Measurements from ENCODE around the gene CAPZB.

Gene CAPZB

GRCh38 chr1:19418503-19418971, 66.8 kb downstream of the CAPZB start:
- no peaks in the 10 kb centered on the region for H3K9me3 ChIP-seq (replicated peaks; ENCODE audit: insufficient read depth, low read length)
- H3K27me3 ChIP-seq (replicated peaks; ENCODE audit: insufficient read depth, low read length) = no peaks in the 10 kb centered on the region
- H3K4me1 ChIP-seq (ENCODE audit: low read length) = no peaks in the 10 kb centered on the region
- no peaks in the 10 kb centered on the region for H3F3A ChIP-seq (ENCODE audit: insufficient read depth, low read length)
- H3K36me3 ChIP-seq (replicated peaks; ENCODE audit: insufficient read depth, low read length) = no peaks in the 10 kb centered on the region; the same call in 1 of the 2 replicates
- H3K9ac ChIP-seq (ENCODE audit: low read length) = no peak overlapping the region
- no peak overlapping the region for H3K4me3 ChIP-seq (ENCODE audit: low read length)
- no peak overlapping the region for H2AFZ ChIP-seq (ENCODE audit: low read length)
- DNase-seq = no peak
- peaks cover 83% of the 10 kb centered on the region for H3K79me2 ChIP-seq (ENCODE audit: low read length)
- H4K20me1 ChIP-seq (ENCODE audit: insufficient read depth, low read length) = no peaks in the 10 kb centered on the region
- TF ChIP-seq, protein P1, sequence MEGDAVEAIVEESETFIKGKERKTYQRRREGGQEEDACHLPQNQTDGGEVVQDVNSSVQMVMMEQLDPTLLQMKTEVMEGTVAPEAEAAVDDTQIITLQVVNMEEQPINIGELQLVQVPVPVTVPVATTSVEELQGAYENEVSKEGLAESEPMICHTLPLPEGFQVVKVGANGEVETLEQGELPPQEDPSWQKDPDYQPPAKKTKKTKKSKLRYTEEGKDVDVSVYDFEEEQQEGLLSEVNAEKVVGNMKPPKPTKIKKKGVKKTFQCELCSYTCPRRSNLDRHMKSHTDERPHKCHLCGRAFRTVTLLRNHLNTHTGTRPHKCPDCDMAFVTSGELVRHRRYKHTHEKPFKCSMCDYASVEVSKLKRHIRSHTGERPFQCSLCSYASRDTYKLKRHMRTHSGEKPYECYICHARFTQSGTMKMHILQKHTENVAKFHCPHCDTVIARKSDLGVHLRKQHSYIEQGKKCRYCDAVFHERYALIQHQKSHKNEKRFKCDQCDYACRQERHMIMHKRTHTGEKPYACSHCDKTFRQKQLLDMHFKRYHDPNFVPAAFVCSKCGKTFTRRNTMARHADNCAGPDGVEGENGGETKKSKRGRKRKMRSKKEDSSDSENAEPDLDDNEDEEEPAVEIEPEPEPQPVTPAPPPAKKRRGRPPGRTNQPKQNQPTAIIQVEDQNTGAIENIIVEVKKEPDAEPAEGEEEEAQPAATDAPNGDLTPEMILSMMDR (IDR thresholded peaks at IDR 0.05; ENCODE audit: low read length) = no peak
- TF ChIP-seq EZH2 (optimal IDR thresholded peaks at IDR 0.05; ENCODE audit: low read depth, low read length) (no peak), EZH2phosphoT487 (IDR thresholded peaks at IDR 0.05; ENCODE audit: low read length) (no peak)
- H3K27ac ChIP-seq (ENCODE audit: low read length) = no peak overlapping the region
- H3K4me2 ChIP-seq (ENCODE audit: low read depth, low read length) = no peak overlapping the region
- H3K9me2 ChIP-seq (replicated peaks; ENCODE audit: insufficient read depth, low read length) = no peaks in the 10 kb centered on the region

DNA sequence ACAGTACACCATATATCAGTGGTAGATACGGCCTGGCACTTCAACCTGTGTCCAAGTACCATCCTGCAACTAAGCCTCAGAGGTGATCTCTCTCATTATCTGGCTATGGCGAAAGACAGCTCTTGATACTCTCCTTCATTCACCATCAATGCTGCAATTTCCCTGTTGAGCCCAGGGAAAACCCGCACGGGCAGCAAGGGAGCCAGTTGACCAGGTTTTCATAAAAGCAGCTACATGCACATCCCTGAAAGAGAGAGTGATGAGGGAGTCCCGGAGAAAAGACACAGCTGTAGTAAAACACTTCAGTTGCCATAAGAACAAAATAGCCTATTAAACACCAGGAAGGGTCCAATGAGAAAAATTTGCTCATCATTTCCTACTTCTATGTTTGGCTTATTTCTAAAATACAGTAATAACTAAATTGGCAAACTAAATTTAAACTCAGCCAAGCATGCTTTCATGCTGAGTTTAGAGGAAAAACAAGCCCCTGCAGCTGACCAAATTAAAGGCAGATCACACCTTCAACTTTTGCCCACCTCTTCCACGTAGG, 68.3 kb downstream of the CAPZB start:
- DNase-seq = no peak
- H3K36me3 ChIP-seq (replicated peaks; ENCODE audit: insufficient read depth, low read length) = no peaks in the 10 kb centered on the region; the same call in 1 of the 2 replicates

DNA sequence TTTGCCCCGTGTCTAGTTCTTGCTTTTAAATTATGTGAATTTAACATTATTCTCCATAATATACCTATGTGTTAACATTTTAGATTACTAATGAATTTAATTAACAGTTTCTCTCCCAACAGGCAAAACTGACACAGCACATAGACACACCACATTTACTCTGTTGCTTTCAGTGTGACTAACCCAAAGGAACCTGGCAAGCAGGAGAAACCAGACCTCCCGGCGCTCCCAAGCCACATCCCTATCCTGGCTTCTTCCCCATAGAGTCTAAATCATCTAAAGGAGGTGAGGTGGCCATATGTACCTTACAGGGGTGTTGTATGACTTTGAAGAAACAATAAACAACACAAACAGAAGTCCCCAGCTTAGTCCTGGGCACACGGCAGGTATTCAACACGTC, 69.2 kb downstream of the CAPZB start:
- no peaks in the 10 kb centered on the region for H4K20me1 ChIP-seq (ENCODE audit: insufficient read depth, low read length)
- no peak for DNase-seq
- no peak overlapping the region for H3K27ac ChIP-seq (ENCODE audit: low read length)
- H3K27me3 ChIP-seq (replicated peaks; ENCODE audit: insufficient read depth, low read length) = no peaks in the 10 kb centered on the region
- H3K4me2 ChIP-seq (ENCODE audit: low read depth, low read length) = no peak overlapping the region
- no peaks in the 10 kb centered on the region for H3F3A ChIP-seq (ENCODE audit: insufficient read depth, low read length)
- no peak overlapping the region for H2AFZ ChIP-seq (ENCODE audit: low read length)
- H3K9ac ChIP-seq (ENCODE audit: low read length) = no peak overlapping the region
- no peaks in the 10 kb centered on the region for H3K4me1 ChIP-seq (ENCODE audit: low read length)
- no peaks in the 10 kb centered on the region for H3K9me2 ChIP-seq (replicated peaks; ENCODE audit: insufficient read depth, low read length)
- peaks cover 83% of the 10 kb centered on the region for H3K79me2 ChIP-seq (ENCODE audit: low read length)
- no peaks in the 10 kb centered on the region for H3K9me3 ChIP-seq (replicated peaks; ENCODE audit: insufficient read depth, low read length)
- no peak overlapping the region for H3K4me3 ChIP-seq (ENCODE audit: low read length)
- TF ChIP-seq, protein P1 (IDR thresholded peaks at IDR 0.05; ENCODE audit: low read length) = no peak
- no peak for TF ChIP-seq EZH2 (optimal IDR thresholded peaks at IDR 0.05; ENCODE audit: low read depth, low read length)
- H3K36me3 ChIP-seq (replicated peaks; ENCODE audit: insufficient read depth, low read length) = no peaks in the 10 kb centered on the region; the same call in 1 of the 2 replicates

More for the DNA sequence above, 68.3 kb downstream of the CAPZB start:
- Histone ChIP-seq H4K20me1 (ENCODE audit: insufficient read depth, low read length) (no peaks in the 10 kb centered on the region), H3K9me2 (replicated peaks; ENCODE audit: insufficient read depth, low read length) (no peaks in the 10 kb centered on the region), H3K4me1 (ENCODE audit: low read length) (no peaks in the 10 kb centered on the region), H3K9me3 (replicated peaks; ENCODE audit: insufficient read depth, low read length) (no peaks in the 10 kb centered on the region), H3K27me3 (replicated peaks; ENCODE audit: insufficient read depth, low read length) (no peaks in the 10 kb centered on the region), H3K9ac (ENCODE audit: low read length) (no peak overlapping the region), H2AFZ (ENCODE audit: low read length) (no peak overlapping the region), H3K27ac (ENCODE audit: low read length) (no peak overlapping the region), H3F3A (ENCODE audit: insufficient read depth, low read length) (no peaks in the 10 kb centered on the region), H3K79me2 (ENCODE audit: low read length) (peaks cover 85% of the 10 kb centered on the region), H3K4me3 (ENCODE audit: low read length) (no peak overlapping the region), H3K4me2 (ENCODE audit: low read depth, low read length) (no peak overlapping the region)
- TF ChIP-seq EZH2phosphoT487 (IDR thresholded peaks at IDR 0.05; ENCODE audit: low read length) (no peak), EZH2 (optimal IDR thresholded peaks at IDR 0.05; ENCODE audit: low read depth, low read length) (no peak)
- TF ChIP-seq, protein P1 (IDR thresholded peaks at IDR 0.05; ENCODE audit: low read length) = no peak
